ENCODE measurements around the gene ANK3.

- TF ChIP-seq, protein P1, sequence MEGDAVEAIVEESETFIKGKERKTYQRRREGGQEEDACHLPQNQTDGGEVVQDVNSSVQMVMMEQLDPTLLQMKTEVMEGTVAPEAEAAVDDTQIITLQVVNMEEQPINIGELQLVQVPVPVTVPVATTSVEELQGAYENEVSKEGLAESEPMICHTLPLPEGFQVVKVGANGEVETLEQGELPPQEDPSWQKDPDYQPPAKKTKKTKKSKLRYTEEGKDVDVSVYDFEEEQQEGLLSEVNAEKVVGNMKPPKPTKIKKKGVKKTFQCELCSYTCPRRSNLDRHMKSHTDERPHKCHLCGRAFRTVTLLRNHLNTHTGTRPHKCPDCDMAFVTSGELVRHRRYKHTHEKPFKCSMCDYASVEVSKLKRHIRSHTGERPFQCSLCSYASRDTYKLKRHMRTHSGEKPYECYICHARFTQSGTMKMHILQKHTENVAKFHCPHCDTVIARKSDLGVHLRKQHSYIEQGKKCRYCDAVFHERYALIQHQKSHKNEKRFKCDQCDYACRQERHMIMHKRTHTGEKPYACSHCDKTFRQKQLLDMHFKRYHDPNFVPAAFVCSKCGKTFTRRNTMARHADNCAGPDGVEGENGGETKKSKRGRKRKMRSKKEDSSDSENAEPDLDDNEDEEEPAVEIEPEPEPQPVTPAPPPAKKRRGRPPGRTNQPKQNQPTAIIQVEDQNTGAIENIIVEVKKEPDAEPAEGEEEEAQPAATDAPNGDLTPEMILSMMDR (conservative IDR thresholded peaks at IDR 0.05; ENCODE audit: low read depth in 2 of 2) = no peak
- TF ChIP-seq, protein P2, sequence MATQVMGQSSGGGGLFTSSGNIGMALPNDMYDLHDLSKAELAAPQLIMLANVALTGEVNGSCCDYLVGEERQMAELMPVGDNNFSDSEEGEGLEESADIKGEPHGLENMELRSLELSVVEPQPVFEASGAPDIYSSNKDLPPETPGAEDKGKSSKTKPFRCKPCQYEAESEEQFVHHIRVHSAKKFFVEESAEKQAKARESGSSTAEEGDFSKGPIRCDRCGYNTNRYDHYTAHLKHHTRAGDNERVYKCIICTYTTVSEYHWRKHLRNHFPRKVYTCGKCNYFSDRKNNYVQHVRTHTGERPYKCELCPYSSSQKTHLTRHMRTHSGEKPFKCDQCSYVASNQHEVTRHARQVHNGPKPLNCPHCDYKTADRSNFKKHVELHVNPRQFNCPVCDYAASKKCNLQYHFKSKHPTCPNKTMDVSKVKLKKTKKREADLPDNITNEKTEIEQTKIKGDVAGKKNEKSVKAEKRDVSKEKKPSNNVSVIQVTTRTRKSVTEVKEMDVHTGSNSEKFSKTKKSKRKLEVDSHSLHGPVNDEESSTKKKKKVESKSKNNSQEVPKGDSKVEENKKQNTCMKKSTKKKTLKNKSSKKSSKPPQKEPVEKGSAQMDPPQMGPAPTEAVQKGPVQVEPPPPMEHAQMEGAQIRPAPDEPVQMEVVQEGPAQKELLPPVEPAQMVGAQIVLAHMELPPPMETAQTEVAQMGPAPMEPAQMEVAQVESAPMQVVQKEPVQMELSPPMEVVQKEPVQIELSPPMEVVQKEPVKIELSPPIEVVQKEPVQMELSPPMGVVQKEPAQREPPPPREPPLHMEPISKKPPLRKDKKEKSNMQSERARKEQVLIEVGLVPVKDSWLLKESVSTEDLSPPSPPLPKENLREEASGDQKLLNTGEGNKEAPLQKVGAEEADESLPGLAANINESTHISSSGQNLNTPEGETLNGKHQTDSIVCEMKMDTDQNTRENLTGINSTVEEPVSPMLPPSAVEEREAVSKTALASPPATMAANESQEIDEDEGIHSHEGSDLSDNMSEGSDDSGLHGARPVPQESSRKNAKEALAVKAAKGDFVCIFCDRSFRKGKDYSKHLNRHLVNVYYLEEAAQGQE (IDR thresholded peaks at IDR 0.05; ENCODE audit: unreplicated experiment) = no peak
- no peak for TF ChIP-seq POLR2AphosphoS5 (IDR thresholded peaks at IDR 0.05; ENCODE audit: low read depth)
- no peak for TF ChIP-seq JUNB (IDR thresholded peaks at IDR 0.05; ENCODE audit: unreplicated experiment)
- TF ChIP-seq NANOG (IDR thresholded peaks at IDR 0.05; ENCODE audit: borderline replicate concordance) = no peak
- no peak for TF ChIP-seq EZH2phosphoT487 (IDR thresholded peaks at IDR 0.05; ENCODE audit: unreplicated experiment)
- no peak for TF ChIP-seq EZH2 (IDR thresholded peaks at IDR 0.05; ENCODE audit: low read depth, unreplicated experiment)
- no peak for TF ChIP-seq CREB1 (CRISPR knock-in tag; IDR thresholded peaks at IDR 0.05; ENCODE audit: low read depth)
- TF ChIP-seq, protein P3, sequence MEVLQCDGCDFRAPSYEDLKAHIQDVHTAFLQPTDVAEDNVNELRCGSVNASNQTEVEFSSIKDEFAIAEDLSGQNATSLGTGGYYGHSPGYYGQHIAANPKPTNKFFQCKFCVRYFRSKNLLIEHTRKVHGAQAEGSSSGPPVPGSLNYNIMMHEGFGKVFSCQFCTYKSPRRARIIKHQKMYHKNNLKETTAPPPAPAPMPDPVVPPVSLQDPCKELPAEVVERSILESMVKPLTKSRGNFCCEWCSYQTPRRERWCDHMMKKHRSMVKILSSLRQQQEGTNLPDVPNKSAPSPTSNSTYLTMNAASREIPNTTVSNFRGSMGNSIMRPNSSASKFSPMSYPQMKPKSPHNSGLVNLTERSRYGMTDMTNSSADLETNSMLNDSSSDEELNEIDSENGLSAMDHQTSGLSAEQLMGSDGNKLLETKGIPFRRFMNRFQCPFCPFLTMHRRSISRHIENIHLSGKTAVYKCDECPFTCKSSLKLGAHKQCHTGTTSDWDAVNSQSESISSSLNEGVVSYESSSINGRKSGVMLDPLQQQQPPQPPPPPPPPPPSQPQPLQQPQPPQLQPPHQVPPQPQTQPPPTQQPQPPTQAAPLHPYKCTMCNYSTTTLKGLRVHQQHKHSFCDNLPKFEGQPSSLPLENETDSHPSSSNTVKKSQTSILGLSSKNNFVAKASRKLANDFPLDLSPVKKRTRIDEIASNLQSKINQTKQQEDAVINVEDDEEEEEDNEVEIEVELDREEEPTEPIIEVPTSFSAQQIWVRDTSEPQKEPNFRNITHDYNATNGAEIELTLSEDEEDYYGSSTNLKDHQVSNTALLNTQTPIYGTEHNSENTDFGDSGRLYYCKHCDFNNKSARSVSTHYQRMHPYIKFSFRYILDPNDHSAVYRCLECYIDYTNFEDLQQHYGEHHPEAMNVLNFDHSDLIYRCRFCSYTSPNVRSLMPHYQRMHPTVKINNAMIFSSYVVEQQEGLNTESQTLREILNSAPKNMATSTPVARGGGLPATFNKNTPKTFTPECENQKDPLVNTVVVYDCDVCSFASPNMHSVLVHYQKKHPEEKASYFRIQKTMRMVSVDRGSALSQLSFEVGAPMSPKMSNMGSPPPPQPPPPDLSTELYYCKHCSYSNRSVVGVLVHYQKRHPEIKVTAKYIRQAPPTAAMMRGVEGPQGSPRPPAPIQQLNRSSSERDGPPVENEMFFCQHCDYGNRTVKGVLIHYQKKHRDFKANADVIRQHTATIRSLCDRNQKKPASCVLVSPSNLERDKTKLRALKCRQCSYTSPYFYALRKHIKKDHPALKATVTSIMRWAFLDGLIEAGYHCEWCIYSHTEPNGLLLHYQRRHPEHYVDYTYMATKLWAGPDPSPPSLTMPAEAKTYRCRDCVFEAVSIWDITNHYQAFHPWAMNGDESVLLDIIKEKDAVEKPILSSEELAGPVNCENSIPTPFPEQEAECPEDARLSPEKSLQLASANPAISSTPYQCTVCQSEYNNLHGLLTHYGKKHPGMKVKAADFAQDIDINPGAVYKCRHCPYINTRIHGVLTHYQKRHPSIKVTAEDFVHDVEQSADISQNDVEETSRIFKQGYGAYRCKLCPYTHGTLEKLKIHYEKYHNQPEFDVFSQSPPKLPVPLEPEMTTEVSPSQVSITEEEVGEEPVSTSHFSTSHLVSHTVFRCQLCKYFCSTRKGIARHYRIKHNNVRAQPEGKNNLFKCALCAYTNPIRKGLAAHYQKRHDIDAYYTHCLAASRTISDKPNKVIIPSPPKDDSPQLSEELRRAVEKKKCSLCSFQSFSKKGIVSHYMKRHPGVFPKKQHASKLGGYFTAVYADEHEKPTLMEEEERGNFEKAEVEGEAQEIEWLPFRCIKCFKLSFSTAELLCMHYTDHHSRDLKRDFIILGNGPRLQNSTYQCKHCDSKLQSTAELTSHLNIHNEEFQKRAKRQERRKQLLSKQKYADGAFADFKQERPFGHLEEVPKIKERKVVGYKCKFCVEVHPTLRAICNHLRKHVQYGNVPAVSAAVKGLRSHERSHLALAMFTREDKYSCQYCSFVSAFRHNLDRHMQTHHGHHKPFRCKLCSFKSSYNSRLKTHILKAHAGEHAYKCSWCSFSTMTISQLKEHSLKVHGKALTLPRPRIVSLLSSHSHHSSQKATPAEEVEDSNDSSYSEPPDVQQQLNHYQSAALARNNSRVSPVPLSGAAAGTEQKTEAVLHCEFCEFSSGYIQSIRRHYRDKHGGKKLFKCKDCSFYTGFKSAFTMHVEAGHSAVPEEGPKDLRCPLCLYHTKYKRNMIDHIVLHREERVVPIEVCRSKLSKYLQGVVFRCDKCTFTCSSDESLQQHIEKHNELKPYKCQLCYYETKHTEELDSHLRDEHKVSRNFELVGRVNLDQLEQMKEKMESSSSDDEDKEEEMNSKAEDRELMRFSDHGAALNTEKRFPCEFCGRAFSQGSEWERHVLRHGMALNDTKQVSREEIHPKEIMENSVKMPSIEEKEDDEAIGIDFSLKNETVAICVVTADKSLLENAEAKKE (CRISPR knock-in tag; IDR thresholded peaks at IDR 0.05) = no peak
- TF ChIP-seq, protein P4, sequence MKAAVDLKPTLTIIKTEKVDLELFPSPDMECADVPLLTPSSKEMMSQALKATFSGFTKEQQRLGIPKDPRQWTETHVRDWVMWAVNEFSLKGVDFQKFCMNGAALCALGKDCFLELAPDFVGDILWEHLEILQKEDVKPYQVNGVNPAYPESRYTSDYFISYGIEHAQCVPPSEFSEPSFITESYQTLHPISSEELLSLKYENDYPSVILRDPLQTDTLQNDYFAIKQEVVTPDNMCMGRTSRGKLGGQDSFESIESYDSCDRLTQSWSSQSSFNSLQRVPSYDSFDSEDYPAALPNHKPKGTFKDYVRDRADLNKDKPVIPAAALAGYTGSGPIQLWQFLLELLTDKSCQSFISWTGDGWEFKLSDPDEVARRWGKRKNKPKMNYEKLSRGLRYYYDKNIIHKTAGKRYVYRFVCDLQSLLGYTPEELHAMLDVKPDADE (IDR thresholded peaks at IDR 0.05) = no peak
- TF ChIP-seq STAT1 (IDR thresholded peaks at IDR 0.05; ENCODE audit: unreplicated experiment) = no peak
- no peak for TF ChIP-seq ZNF331 (CRISPR knock-in tag; IDR thresholded peaks at IDR 0.05; ENCODE audit: low read depth)
- TF ChIP-seq ZNF114 (CRISPR knock-in tag; IDR thresholded peaks at IDR 0.05) = no peak
Measured at GRCh38 chr10:60041489-60042133, 348.1 kb downstream of the ANK3 start.

Measured in GM23338 (cell line).